ENCODE results near the gene PHLPP2. TPM values are rescaled to one million over a fixed set of nuclear protein-coding genes. Genes with fewer than 3 reads are reported as not detected.

Gene PHLPP2
- total and polyA plus RNA-seq, 2 donors = 4.2 to 10.5 TPM

GRCh38 chr16:71637398-71637797 lies 87.1 kb downstream of the PHLPP2 start:
- no peaks in the 10 kb centered on the region for H3K36me3 ChIP-seq (ENCODE audit: insufficient read depth)
- WGBS = 57% methylated on average over 3 of the region's 3 CpGs
- H3K4me1 ChIP-seq (ENCODE audit: insufficient read depth) = no peaks in the 10 kb centered on the region
- H3K4me3 ChIP-seq (ENCODE audit: low read depth, low read length) = no peak overlapping the region
- no peak overlapping the region for H3K27ac ChIP-seq (ENCODE audit: low read depth)
- no peak for DNase-seq (ENCODE audit: extremely low spot score)

- H3K27ac ChIP-seq (ENCODE audit: low read depth) = no peak overlapping the region
- DNase-seq (ENCODE audit: extremely low spot score) = no peak
- WGBS = 47% methylated on average over 2 of the region's 2 CpGs
These were observed 88.9 kb downstream of the PHLPP2 start for GRCh38 chr16:71635632-71636031.

GRCh38 chr16:71631776-71632175 lies 92.7 kb downstream of the PHLPP2 start:
- Histone ChIP-seq H3K27ac (ENCODE audit: low read depth) (no peak overlapping the region), H3K36me3 (ENCODE audit: insufficient read depth) (no peaks in the 10 kb centered on the region), H3K4me3 (ENCODE audit: low read depth, low read length) (no peak overlapping the region), H3K4me1 (ENCODE audit: insufficient read depth) (no peaks in the 10 kb centered on the region)
- WGBS = 67% methylated on average over 4 of the region's 4 CpGs
- no peak for DNase-seq (ENCODE audit: extremely low spot score)

More at GRCh38 chr16:71635632-71636031, 88.9 kb downstream of the PHLPP2 start:
- H3K4me1 ChIP-seq (ENCODE audit: insufficient read depth) = no peaks in the 10 kb centered on the region
- no peaks in the 10 kb centered on the region for H3K36me3 ChIP-seq (ENCODE audit: insufficient read depth)
- H3K4me3 ChIP-seq (ENCODE audit: low read depth, low read length) = no peak overlapping the region

- no peak overlapping the region for H3K27ac ChIP-seq (ENCODE audit: low read depth)
- H3K4me3 ChIP-seq (ENCODE audit: low read depth, low read length) = no peak overlapping the region
- 89% methylated on average over 4 of the region's 4 CpGs for WGBS
These were observed 93.7 kb downstream of the PHLPP2 start for GRCh38 chr16:71630808-71631207.

GRCh38 chr16:71629278-71630016 lies 95.1 kb downstream of the PHLPP2 start:
- 74% methylated on average over 11 of the region's 11 CpGs for WGBS
- no peak for DNase-seq (ENCODE audit: extremely low spot score)
- H3K4me1 ChIP-seq (ENCODE audit: insufficient read depth) = no peaks in the 10 kb centered on the region

More at GRCh38 chr16:71630808-71631207, 93.7 kb downstream of the PHLPP2 start:
- Histone ChIP-seq H3K4me1 (ENCODE audit: insufficient read depth) (no peaks in the 10 kb centered on the region), H3K36me3 (ENCODE audit: insufficient read depth) (no peaks in the 10 kb centered on the region)
- DNase-seq (ENCODE audit: extremely low spot score) = no peak

GRCh38 chr16:71628810-71629209 lies 95.7 kb downstream of the PHLPP2 start:
- WGBS = 48% methylated on average over 5 of the region's 5 CpGs
- no peaks in the 10 kb centered on the region for H3K36me3 ChIP-seq (ENCODE audit: insufficient read depth)
- H3K4me1 ChIP-seq (ENCODE audit: insufficient read depth) = no peaks in the 10 kb centered on the region
- no peak for DNase-seq (ENCODE audit: extremely low spot score)
- no peak overlapping the region for H3K27ac ChIP-seq (ENCODE audit: low read depth)
- no peak overlapping the region for H3K4me3 ChIP-seq (ENCODE audit: low read depth, low read length)

More at GRCh38 chr16:71629278-71630016, 95.1 kb downstream of the PHLPP2 start:
- Histone ChIP-seq H3K36me3 (ENCODE audit: insufficient read depth) (no peaks in the 10 kb centered on the region), H3K4me3 (ENCODE audit: low read depth, low read length) (no peak overlapping the region), H3K27ac (ENCODE audit: low read depth) (no peak overlapping the region)

GRCh38 chr16:71627731-71628181 lies 96.7 kb downstream of the PHLPP2 start:
- H3K4me1 ChIP-seq (ENCODE audit: insufficient read depth) = no peaks in the 10 kb centered on the region
- no peak for DNase-seq (ENCODE audit: extremely low spot score)
- 36% methylated on average over 7 of the region's 7 CpGs for WGBS
- H3K4me3 ChIP-seq (ENCODE audit: low read depth, low read length) = no peak overlapping the region
- no peak overlapping the region for H3K27ac ChIP-seq (ENCODE audit: low read depth)
- no peaks in the 10 kb centered on the region for H3K36me3 ChIP-seq (ENCODE audit: insufficient read depth)

GRCh38 chr16:71626858-71627213 lies 97.7 kb downstream of the PHLPP2 start:
- Histone ChIP-seq H3K4me1 (ENCODE audit: insufficient read depth) (no peaks in the 10 kb centered on the region), H3K36me3 (ENCODE audit: insufficient read depth) (no peaks in the 10 kb centered on the region), H3K4me3 (ENCODE audit: low read depth, low read length) (peak overlapping the region; percentile 34), H3K27ac (ENCODE audit: low read depth) (no peak overlapping the region)
- 4% methylated on average over 13 of the region's 13 CpGs for WGBS
- no peak for DNase-seq (ENCODE audit: extremely low spot score)

GRCh38 chr16:71626018-71626857 lies 98.3 kb downstream of the PHLPP2 start, which contains the start of gene MARVELD3:
TSS of gene MARVELD3 (plus strand) at chr16:71626184. CDS start at chr16:71626230, 46 bp downstream.
- no peak for DNase-seq (ENCODE audit: extremely low spot score)
- Histone ChIP-seq H3K4me3 (ENCODE audit: low read depth, low read length) (peak within 1 kb of the TSS; percentile 34), H3K27ac (ENCODE audit: low read depth) (no peak within 1 kb of the TSS), H3K36me3 (ENCODE audit: insufficient read depth) (no peaks in the 10 kb centered on the region), H3K4me1 (ENCODE audit: insufficient read depth) (no peaks in the 10 kb centered on the region)
- under 1% methylated on average over 98 of the region's 98 CpGs for WGBS

GRCh38 chr16:71625113-71625850 lies 99.2 kb downstream of the PHLPP2 start:
- WGBS = 87% methylated on average over 7 of the region's 7 CpGs
- H3K4me3 ChIP-seq (ENCODE audit: low read depth, low read length) = no peak overlapping the region
- no peak overlapping the region for H3K27ac ChIP-seq (ENCODE audit: low read depth)

GRCh38 chr16:71623597-71623996 lies 100.9 kb downstream of the PHLPP2 start:
- Histone ChIP-seq H3K36me3 (ENCODE audit: insufficient read depth) (no peaks in the 10 kb centered on the region), H3K27ac (ENCODE audit: low read depth) (no peak overlapping the region), H3K4me3 (ENCODE audit: low read depth, low read length) (no peak overlapping the region), H3K4me1 (ENCODE audit: insufficient read depth) (no peaks in the 10 kb centered on the region)
- no peak for DNase-seq (ENCODE audit: extremely low spot score)
- 61% methylated on average over 3 of the region's 3 CpGs for WGBS

More at GRCh38 chr16:71625113-71625850, 99.2 kb downstream of the PHLPP2 start:
- Histone ChIP-seq H3K4me1 (ENCODE audit: insufficient read depth) (no peaks in the 10 kb centered on the region), H3K36me3 (ENCODE audit: insufficient read depth) (no peaks in the 10 kb centered on the region)
- DNase-seq (ENCODE audit: extremely low spot score) = no peak

- no peak for DNase-seq (ENCODE audit: extremely low spot score)
- H3K36me3 ChIP-seq (ENCODE audit: insufficient read depth) = no peaks in the 10 kb centered on the region
- H3K4me1 ChIP-seq (ENCODE audit: insufficient read depth) = no peaks in the 10 kb centered on the region
- H3K27ac ChIP-seq (ENCODE audit: low read depth) = no peak overlapping the region
- no peak overlapping the region for H3K4me3 ChIP-seq (ENCODE audit: low read depth, low read length)
These were observed 102.4 kb downstream of the PHLPP2 start for GRCh38 chr16:71622088-71622487.

- no peak for DNase-seq (ENCODE audit: extremely low spot score)
- no peaks in the 10 kb centered on the region for H3K36me3 ChIP-seq (ENCODE audit: insufficient read depth)
- no peak overlapping the region for H3K27ac ChIP-seq (ENCODE audit: low read depth)
- 70% methylated on average over 4 of the region's 4 CpGs for WGBS
- no peak overlapping the region for H3K4me3 ChIP-seq (ENCODE audit: low read depth, low read length)
- H3K4me1 ChIP-seq (ENCODE audit: insufficient read depth) = no peaks in the 10 kb centered on the region
These were observed 106.1 kb downstream of the PHLPP2 start for GRCh38 chr16:71618429-71618828.
